GM18873 (cell line): ENCODE results near the gene TSPYL2.

Experiments
- ATAC-seq: cut with Tn5 transposase; IDR thresholded peaks from one replicate; pipeline ENCODE4 v1.9.1; 2021; ENCODE audit warnings: mild to moderate bottlenecking, moderate library complexity, moderate number of reproducible peaks; ENCODE audit not compliant: unreplicated experiment, low FRiP score

Gene TSPYL2

DNA sequence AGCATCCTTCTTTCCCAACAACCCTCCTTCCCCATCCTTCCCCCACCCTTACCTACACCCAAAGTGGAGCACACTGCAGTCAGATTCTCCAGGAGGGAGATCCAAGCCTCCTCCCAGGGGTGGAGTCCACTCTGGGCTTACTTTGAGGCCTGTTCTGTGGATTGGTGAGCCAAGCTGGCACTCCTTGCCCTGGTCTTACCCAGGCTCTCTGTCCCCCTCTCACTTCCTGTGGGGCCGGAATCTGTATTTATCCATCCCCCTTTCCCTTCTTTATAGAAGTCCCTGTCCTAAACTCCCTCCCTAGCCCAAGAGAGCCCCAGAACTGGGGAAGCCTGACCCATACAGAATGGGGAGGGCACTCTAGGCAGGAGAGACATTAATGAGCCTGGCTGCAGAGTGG is 3.2 kb upstream of the TSPYL2 start:
- no peak for ATAC-seq

DNA sequence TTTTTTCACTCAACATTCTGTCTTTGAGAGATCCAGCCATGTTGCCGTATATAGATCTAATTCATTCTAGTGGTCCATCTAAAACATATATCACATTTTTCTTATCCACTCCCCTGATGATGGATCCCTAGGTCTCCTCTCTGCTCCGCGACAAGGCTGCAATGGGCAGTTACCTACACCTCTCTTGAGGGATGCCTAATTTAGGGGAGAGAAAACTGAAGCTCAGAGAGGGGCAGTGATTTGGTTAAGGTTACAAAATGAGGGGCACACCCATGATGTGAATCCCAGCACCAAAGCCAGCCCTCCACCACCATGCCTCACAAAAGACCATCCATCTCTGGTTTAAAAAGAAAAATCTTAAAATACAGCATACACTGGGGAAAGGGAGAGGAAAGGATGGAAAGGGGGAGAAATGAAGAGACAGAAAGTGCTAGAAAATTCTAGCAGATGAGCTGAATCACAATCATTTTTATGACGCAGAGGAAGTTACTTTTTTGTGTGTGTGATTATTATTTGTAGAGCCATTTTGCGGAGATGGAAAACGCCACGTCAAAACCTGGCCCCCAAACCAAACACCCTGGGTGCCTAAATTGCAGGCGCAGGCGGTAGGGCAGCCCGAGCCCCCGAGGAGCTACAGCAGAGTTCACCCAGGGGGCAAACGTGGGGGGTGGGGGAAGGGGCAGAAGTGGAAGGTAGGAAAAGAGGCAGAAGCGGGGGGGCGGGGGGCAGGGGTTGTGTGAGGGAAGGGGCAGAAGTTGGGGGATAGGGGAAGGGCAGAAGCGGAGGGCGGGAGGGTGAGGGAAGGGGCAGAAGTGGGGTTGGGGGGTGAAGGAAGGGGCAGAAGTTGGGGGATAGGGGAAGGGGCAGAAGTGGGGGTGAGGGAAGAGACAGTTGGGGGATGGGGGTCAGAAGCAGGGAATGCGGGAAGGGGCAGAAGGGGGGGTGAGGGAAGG is 1.3 kb upstream of the TSPYL2 start:
- ATAC-seq: no peak

DNA sequence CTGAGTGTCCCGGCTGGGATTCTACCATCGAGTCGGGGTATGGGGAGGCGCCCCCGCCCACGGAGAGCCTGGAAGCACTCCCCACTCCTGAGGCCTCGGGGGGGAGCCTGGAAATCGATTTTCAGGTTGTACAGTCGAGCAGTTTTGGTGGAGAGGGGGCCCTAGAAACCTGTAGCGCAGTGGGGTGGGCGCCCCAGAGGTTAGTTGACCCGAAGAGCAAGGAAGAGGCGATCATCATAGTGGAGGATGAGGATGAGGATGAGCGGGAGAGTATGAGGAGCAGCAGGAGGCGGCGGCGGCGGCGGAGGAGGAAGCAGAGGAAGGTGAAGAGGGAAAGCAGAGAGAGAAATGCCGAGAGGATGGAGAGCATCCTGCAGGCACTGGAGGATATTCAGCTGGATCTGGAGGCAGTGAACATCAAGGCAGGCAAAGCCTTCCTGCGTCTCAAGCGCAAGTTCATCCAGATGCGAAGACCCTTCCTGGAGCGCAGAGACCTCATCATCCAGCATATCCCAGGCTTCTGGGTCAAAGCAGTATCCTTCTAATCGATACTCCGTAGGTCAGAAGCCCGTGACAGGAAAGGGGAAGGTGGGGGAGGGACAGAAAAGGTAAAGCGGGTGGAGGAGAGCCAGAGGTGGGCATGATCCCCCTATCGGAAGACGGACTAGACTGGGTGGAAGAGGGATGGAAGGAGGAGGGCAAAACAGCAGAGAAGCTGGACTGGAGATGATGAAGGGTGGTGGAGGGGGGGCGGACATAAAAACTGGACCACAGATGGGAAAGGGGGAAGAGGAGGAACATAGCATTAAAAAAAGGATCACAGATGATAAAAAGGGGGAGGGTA is 828 bp downstream of the TSPYL2 start:
- no peak for ATAC-seq

DNA sequence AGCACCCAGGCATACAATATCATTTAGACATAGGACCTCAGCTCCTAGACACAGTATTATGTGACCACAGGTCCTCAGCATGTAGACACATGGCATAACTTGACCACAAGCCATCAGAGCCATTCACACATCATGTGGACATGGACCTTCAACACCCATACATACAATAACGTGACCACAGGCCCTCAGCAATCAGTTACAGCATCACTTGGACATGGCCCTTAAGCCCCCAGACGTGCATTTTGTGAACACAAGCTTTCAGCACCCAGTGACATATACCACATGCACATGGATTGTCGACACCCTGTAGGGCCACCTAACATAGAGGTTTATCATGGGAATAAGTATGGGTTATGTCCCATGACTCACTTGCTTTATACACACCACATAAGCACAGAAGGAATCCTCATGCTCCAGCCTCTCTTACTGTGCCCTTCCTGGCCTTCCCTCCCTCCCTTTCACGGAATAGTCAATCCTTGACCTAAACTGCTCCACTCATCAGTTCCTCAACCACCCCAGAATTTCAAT is 1.9 kb downstream of the TSPYL2 start:
- ATAC-seq: no peak

DNA sequence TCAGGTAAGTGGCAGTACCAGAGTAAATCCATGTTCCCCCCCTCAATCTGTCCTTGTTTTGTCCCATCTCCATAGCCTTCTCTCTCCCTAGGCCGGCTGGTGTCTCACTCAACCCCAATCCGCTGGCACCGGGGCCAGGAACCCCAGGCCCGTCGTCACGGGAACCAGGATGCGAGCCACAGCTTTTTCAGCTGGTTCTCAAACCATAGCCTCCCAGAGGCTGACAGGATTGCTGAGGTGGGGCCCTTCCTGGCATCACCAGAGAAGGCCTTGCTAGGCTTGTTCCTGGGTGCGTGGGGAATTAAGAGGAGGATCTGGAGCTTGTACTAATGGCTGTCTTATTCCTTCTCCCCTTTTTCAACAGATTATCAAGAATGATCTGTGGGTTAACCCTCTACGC is 2.7 kb downstream of the TSPYL2 start:
- no peak for ATAC-seq

DNA sequence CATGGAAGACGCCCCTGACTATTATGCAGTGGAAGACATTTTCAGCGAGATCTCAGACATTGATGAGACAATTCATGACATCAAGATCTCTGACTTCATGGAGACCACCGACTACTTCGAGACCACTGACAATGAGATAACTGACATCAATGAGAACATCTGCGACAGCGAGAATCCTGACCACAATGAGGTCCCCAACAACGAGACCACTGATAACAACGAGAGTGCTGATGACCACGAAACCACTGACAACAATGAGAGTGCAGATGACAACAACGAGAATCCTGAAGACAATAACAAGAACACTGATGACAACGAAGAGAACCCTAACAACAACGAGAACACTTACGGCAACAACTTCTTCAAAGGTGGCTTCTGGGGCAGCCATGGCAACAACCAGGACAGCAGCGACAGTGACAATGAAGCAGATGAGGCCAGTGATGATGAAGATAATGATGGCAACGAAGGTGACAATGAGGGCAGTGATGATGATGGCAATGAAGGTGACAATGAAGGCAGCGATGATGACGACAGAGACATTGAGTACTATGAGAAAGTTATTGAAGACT is 3.6 kb downstream of the TSPYL2 start:
- no peak for ATAC-seq

DNA sequence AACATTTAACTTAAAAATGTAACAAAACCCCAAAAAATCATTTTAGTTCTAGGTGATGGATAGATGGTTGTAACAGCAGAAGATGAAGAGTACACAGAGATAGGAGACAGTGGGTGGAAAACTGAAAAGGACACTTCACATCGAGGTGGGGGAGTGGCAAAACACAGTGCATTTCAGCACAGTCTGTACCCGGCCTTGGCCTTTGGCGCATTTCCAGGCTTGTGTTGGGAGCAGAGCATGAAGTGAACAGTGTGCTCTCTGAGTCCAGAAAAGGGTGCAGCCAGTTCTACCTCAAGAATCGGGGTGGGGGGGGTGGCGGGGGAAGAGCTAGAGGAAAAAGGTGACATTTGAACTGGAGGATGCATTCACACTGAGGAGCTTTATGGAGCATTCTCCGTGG is 4.3 kb downstream of the TSPYL2 start:
- no peak for ATAC-seq

DNA sequence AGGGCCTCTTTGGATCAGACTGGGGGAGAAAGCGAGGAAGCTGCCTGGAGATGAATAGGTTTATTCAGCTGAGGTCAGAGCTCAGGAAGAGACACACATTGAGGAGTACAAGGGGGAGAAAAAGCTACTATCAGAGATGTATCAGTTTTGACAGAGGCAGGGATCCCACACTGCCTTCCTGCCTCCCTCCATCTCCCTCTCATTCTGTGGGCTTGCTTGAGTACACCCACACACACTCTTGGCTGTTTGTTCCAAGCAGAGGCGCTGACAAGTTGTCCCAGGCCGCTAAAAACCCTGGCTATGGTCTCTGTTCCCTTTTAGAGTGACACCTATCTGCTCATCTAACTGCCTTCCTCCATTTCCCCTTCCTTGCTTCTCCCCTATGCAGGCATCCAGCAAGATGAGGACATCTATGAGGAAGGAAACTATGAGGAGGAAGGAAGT is 5.2 kb downstream of the TSPYL2 start:
- ATAC-seq: no peak

DNA sequence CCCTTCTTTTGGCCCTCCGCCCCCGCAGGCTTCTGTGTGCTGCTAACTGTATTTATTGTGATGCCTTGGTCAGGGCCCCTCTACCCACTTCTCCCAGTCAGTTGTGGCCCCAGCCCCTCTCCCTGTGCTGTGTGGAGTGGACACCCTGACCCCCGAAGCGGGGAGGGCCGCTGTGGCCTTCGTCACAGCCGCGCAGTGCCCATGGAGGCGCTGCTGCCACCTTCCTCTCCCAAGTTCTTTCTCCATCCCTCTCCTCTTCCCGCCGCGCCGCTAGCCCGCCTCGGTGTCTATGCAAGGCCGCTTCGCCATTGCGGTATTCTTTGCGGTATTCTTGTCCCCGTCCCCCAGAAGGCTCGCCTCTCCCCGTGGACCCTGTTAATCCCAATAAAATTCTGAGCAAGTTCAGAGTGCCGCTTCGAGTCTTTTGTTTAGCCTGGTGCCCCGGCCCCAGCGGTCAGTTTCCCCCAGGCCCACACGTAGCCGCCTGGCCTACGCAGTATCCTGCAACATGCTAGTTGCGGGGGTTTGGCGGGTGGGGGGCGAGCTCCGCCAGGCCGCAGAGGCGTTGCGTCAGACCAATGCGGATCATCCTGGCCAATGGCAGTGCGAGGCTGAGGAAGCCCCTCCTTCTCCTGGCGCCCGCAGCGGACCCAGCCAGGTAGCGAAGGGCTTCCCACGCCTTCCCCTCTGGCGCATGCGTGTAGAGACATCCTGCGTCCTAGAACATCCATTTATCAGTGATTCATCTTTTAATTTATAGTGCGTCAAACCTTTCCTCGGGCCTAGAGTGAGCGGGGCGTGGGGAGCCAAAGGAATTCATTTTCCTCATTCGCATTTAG is 6.2 kb downstream of the TSPYL2 start:
- ATAC-seq: no peak

DNA sequence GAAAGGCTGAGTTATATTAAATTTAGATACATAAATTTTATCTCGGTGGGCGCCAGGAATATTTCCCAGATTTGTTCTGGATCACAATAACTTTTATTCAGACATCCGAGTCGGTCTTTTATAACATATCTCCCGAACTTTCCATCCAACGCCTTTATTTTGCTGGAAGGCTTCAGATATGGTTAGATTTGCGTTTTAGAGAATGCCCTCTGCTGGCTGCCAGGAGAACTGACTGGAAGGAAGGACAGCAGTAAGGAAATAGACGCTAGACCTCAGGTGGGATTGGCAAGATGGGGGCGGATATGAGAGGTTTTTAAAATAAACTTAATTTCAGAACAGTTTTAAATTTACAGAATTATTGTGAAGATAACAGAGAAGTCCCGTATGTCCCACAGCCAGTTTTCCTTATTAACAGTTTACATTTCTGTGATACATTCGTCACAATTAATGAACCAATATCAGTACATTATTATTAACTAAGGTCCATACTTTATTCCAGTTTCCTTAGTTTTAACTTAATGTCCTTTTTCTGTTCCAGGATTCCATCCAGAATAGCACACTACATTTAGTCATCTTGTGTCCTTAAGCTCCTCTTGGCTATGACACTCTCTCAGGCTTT is 7.2 kb downstream of the TSPYL2 start:
- ATAC-seq: no peak

DNA sequence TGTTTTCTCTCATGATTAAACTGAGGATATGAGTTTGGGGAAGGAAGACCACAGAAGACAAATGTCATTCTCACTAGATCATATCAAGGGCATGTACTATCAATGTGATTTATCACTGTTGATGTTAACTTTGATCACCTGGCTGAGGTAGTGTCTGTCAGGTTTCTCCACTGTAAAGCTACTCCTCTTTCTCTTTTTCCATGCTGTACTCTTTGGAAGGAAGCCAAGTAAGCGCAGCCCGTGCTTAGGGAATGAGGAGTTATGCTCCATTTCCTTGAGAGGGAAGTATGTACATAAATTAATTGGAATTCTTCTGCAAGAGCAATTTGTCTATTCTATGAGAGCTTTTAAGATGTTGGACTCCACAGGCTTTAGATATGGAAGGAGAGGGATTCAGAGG is 7.8 kb downstream of the TSPYL2 start:
- no peak for ATAC-seq

DNA sequence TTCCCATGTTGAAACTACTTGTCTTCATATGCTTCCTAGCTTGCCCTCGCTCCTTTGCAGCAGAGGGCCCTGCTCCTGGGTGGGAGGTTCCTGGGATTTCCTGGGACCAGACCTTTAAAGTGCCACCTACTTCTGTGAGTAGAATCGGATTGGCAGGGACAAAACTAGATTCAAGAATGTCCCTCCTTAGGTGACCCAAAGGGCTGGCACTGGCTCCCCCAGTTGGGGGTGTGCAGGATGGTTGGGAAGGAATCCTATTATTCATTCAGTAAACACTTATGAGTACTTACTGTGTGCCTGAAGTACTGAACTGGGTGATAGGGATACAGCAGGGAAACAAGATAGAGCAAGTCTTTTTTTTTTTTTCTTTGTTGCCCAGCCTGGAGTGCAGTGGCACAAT is 9.2 kb downstream of the TSPYL2 start:
- no peak for ATAC-seq

DNA sequence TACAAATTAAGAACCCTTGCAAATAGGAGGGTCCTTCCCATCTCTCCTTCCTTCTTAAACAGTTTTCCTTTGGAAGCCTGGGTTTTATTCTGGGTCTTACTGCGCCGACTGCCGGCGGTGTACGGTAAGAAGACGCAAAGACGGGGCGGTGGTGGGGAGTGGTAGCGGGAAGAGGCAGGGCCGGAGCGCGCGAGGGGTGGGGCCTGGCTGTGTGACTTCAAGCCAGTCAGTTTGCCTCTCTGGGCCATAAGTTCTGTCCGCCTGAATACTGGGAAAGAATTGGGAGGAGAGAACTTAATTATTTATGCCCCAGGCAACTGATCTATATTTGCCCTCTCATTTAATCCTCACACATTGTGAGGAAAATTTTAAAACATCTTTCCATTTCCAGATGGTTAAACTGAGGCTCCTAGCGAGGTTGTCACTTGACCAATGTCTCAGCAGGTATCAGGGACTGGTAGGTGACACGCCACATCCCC is 11.0 kb downstream of the TSPYL2 start:
- no peak for ATAC-seq

DNA sequence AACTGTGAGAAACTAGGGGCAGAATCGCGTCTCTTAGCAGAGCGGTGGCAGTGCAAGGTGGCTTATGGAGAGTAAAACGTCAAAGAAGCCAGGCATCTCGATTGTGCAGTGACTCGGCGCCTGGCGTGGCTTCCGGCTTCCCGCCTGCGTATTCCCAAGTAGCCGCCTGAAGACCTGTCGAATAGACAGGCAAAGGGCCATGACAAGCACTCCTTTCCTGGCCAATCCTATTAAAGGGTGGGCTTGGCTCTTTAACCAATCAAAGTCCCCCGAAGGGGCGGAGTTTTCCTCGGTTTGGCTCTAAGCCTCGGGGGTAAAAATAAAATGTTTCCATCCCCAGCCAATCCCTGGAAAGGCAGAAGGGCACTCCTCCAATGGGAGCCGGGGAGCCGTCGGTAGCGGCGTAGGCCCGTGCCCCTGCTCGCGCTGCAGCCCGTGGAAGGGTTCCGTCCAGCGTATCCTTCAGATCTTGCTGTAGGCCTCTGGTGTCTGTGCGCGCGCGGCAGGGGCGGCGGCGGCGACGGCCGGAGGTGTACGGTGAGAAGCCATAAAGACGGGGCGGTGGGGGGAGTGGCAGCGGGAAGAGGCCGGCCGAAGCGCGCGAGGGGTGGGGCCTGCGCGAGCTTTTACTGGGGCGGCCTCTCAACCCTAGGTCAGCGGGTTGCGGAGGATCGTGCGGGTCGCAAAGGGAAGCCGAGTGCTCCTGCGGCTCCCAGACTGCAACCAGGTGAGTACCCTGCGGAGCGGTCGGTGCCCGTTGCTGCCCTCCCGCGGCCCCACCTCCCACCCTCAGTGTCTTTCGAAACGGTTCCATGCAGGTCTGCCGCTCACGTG is 11.8 kb downstream of the TSPYL2 start, which contains the start of gene KANTR:
Gene KANTR (plus strand): TSS at position 395 of the 834 bp plus-strand sequence. CDS start 30,131 bp downstream, outside the sequence.
- peak; percentile 81 for ATAC-seq

DNA sequence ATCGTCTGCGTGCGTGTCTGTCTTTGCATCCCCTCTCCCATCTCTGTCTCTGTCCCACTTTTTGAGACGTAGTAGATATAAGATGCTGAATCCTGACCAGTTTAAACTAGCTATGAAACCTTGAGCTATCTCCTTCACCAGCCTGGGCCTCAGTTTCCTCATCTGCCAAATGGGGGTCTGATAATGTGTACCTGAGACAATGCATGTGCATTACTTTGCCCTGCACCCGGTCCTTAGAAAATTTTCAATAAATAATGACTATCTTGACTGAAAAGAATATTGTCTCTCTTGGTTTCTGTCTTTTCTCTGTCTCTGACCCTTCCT is 12.4 kb downstream of the TSPYL2 start:
- ATAC-seq: no peak

DNA sequence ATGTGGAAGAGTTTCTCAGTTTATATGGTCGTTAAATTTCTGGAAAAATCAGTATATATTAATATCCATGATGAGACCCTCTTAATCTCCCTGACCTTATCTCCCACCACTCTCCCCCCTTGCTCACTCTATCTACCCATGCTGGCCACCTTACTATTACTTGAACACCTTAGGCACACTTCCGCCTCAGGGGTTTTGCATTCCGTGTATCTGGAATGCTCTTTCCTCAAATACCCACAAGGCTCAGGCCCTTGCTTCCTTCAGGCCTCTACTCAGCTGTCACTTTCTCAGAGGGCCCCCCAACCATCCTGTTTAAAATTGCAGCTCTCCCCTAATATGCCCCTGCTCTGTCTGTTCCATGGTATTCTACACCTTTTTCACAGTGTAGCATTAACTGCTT is 13.6 kb downstream of the TSPYL2 start:
- ATAC-seq: no peak

DNA sequence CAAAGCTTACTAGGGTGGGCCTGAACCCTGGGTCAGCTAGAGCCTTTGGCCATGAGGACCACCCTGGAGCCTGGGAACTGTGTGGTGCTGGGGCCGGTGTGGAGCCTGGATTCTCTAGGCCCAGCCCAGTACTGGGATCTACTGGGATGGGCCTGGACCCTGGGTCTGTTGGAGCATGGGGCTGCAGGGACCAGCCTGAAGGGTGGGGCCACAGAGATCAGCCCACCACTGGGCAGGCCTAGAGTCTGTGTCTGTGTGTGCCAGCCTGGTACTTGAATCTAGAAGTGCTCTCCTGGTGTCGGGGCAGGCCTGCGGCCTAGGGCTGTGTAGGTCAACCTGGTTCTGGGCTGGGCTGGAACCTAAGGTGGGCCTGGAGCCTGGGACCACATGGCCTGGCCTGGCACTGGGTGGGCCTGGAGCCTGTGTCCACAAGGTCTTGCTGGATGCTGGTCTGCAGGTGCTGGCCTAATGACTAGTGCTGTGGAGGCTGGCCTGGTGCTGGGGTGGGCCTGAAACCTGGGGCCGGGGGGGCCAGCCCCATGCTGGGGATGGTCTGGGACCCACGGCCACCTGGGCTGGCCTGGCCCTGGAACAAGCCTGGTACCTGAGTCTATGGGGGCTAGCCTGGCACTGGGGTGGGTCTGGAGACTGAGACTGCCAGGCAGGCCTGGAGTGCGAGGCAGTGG is 32.8 kb downstream of the TSPYL2 start:
- no peak for ATAC-seq

DNA sequence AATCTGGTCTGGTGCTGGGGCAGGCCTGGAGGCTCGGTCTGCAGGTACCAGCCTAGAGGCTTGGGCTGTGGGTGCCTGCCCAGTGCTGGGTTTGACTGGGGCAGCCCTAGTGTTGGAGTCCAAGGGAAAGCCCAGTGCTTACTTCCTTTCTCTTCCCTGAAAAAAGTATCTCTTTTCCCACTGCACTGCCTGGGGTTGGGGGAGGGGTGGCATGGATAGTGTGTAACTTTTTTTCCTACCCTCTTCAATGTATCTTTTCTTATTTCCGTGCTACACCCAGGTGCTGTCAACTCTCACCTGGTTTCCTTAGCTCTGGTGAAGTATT is 33.3 kb downstream of the TSPYL2 start:
- no peak for ATAC-seq
